Loucy (cell line): ENCODE measurements around the gene RAI1.

Experiments used
- H2AFZ ChIP-seq: fragments of 200-600 bp; sonication (generic); 2 replicates; pipeline ENCODE4 v1.6.0; 2016; ENCODE audit warnings: antibody characterized with exemption, mild to moderate bottlenecking, low read length, moderate library complexity
- H3F3A ChIP-seq: fragments of 200-600 bp; 2 replicates; pipeline ENCODE4 v1.6.0; 2016; ENCODE audit warnings: antibody characterized with exemption, low read depth, mild to moderate bottlenecking
- H3K27me3 ChIP-seq: fragments of 200-600 bp; sonication (generic); 2 replicates; pipeline ENCODE4 v1.6.1; 2014; ENCODE audit warnings: low read length, mild to moderate bottlenecking; ENCODE audit not compliant: insufficient read depth, poor library complexity, severe bottlenecking
- H3K36me3 ChIP-seq: fragments of 200-600 bp; sonication (generic); 2 replicates; pipeline ENCODE4 v1.6.1; 2016; ENCODE audit warnings: low read length; ENCODE audit not compliant: insufficient read depth
- H3K4me1 ChIP-seq: fragments of 200-600 bp; sonication (generic); 2 replicates; pipeline ENCODE4 v1.5.1; 2014; ENCODE audit warnings: low read length, mild to moderate bottlenecking; ENCODE audit not compliant: insufficient read depth, poor library complexity, severe bottlenecking
- H3K4me2 ChIP-seq: fragments of 200-600 bp; sonication (generic); 2 replicates; pipeline ENCODE4 v1.6.0; 2014; ENCODE audit warnings: antibody characterized with exemption, low read length, low read depth, mild to moderate bottlenecking; ENCODE audit not compliant: poor library complexity, severe bottlenecking
- H3K4me3 ChIP-seq: fragments of 200-600 bp; sonication (generic); 2 replicates; pipeline ENCODE4 v1.5.1; 2014; ENCODE audit warnings: low read length, mild to moderate bottlenecking, mixed read lengths; ENCODE audit not compliant: poor library complexity, severe bottlenecking
- H3K79me2 ChIP-seq: fragments of 200-600 bp; sonication (generic); 2 replicates; pipeline ENCODE4 v1.6.1; 2014; ENCODE audit warnings: low read length; ENCODE audit not compliant: insufficient read depth
- H3K9ac ChIP-seq: fragments of 200-600 bp; sonication (generic); 2 replicates; pipeline ENCODE4 v1.6.0; 2014; ENCODE audit warnings: mild to moderate bottlenecking, low read depth, low read length, moderate library complexity; ENCODE audit not compliant: poor library complexity, severe bottlenecking
- H3K9me2 ChIP-seq: fragments of 200-600 bp; sonication (generic); replicated peaks from 2 replicates; pipeline ENCODE4 v1.6.1; 2016; ENCODE audit warnings: low read depth, low read length, mixed read lengths
- H3K9me3 ChIP-seq: fragments of 200-600 bp; sonication (generic); 2 replicates; pipeline ENCODE4 v1.6.1; 2014; ENCODE audit warnings: mild to moderate bottlenecking, antibody characterized with exemption, low read length, low read depth; ENCODE audit not compliant: insufficient read depth
- H4K20me1 ChIP-seq: fragments of 200-600 bp; sonication (generic); 2 replicates; pipeline ENCODE4 v1.6.0; 2014; ENCODE audit warnings: antibody characterized with exemption, low read length, mild to moderate bottlenecking; ENCODE audit not compliant: insufficient read depth, poor library complexity, severe bottlenecking
- EZH2phosphoT487 ChIP-seq: fragments of 200-600 bp; IDR thresholded peaks from 2 replicates; pipeline ENCODE4 v1.6.1; 2018; ENCODE audit warnings: antibody characterized with exemption, mild to moderate bottlenecking, moderate library complexity, borderline replicate concordance
- TF ChIP-seq, protein P1 (sequence below): fragments of 200-600 bp; sonication (generic); conservative IDR thresholded peaks from 2 replicates; pipeline ENCODE4 v1.5.1; 2014; ENCODE audit warnings: mild to moderate bottlenecking, antibody characterized with exemption, low read length

Gene RAI1

DNA sequence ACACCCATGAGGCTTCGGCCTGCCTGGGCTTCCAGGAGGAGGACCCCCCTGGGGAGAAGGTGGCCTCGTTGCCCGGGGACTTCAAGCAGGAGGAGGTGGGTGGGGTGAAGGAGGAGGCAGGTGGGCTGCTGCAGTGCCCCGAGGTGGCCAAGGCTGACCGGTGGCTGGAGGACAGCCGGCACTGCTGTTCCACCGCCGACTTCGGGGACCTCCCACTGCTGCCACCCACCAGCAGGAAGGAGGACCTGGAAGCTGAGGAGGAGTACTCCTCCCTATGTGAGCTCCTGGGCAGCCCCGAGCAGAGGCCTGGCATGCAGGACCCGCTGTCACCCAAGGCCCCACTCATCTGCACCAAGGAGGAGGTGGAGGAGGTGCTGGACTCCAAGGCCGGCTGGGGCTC is 114.0 kb downstream of the RAI1 start:
- no peak overlapping the region for H3K9ac ChIP-seq
- no peaks in the 10 kb centered on the region for H3K9me3 ChIP-seq
- H3K27me3 ChIP-seq: no peaks in the 10 kb centered on the region
- peaks cover 66% of the 10 kb centered on the region; the same call in 1 of the 2 replicates for H3K36me3 ChIP-seq
- no peaks in the 10 kb centered on the region for H3K9me2 ChIP-seq
- TF ChIP-seq, protein P1, sequence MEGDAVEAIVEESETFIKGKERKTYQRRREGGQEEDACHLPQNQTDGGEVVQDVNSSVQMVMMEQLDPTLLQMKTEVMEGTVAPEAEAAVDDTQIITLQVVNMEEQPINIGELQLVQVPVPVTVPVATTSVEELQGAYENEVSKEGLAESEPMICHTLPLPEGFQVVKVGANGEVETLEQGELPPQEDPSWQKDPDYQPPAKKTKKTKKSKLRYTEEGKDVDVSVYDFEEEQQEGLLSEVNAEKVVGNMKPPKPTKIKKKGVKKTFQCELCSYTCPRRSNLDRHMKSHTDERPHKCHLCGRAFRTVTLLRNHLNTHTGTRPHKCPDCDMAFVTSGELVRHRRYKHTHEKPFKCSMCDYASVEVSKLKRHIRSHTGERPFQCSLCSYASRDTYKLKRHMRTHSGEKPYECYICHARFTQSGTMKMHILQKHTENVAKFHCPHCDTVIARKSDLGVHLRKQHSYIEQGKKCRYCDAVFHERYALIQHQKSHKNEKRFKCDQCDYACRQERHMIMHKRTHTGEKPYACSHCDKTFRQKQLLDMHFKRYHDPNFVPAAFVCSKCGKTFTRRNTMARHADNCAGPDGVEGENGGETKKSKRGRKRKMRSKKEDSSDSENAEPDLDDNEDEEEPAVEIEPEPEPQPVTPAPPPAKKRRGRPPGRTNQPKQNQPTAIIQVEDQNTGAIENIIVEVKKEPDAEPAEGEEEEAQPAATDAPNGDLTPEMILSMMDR: no peak
- TF ChIP-seq EZH2phosphoT487: no peak
- H4K20me1 ChIP-seq: peaks cover 48% of the 10 kb centered on the region
- peaks cover 28% of the 10 kb centered on the region for H3K79me2 ChIP-seq
- peaks cover 20% of the 10 kb centered on the region for H3K4me1 ChIP-seq
- no peak overlapping the region for H3K4me2 ChIP-seq
- H3F3A ChIP-seq: no peaks in the 10 kb centered on the region
- no peak overlapping the region for H2AFZ ChIP-seq
- H3K4me3 ChIP-seq: no peak overlapping the region

DNA sequence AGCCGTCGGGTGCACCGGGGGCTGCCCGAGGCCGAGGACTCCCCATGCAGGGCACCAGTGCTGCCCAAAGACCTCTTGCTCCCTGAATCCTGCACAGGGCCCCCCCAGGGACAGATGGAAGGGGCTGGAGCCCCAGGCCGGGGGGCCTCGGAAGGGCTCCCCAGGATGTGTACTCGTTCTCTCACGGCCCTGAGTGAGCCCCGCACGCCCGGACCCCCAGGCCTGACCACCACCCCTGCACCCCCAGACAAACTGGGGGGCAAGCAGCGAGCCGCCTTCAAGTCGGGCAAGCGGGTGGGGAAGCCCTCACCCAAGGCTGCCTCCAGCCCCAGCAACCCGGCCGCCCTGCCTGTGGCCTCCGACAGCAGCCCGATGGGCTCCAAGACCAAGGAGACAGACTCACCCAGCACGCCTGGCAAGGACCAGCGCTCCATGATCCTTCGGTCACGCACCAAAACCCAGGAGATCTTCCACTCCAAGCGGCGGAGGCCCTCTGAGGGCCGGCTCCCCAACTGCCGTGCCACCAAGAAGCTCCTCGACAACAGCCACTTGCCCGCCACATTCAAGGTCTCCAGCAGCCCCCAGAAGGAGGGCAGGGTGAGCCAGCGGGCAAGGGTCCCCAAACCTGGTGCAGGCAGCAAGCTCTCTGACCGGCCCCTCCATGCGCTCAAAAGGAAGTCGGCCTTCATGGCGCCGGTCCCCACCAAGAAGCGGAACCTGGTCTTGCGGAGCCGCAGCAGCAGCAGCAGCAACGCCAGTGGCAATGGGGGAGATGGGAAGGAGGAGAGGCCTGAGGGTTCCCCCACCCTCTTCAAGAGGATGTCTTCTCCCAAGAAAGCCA is 114.9 kb downstream of the RAI1 start:
- no peak overlapping the region for H3K4me3 ChIP-seq
- no peaks in the 10 kb centered on the region for H3K27me3 ChIP-seq
- no peaks in the 10 kb centered on the region for H3K9me3 ChIP-seq
- H3K79me2 ChIP-seq: peaks cover 19% of the 10 kb centered on the region
- TF ChIP-seq, protein P1: no peak
- TF ChIP-seq EZH2phosphoT487: no peak
- H3K36me3 ChIP-seq: peaks cover 68% of the 10 kb centered on the region; the same call in 1 of the 2 replicates
- no peaks in the 10 kb centered on the region for H3K9me2 ChIP-seq
- no peak overlapping the region for H2AFZ ChIP-seq
- H3K4me2 ChIP-seq: no peak overlapping the region
- H4K20me1 ChIP-seq: peaks cover 43% of the 10 kb centered on the region
- no peak overlapping the region for H3K9ac ChIP-seq
- H3F3A ChIP-seq: no peaks in the 10 kb centered on the region
- peaks cover 11% of the 10 kb centered on the region for H3K4me1 ChIP-seq

DNA sequence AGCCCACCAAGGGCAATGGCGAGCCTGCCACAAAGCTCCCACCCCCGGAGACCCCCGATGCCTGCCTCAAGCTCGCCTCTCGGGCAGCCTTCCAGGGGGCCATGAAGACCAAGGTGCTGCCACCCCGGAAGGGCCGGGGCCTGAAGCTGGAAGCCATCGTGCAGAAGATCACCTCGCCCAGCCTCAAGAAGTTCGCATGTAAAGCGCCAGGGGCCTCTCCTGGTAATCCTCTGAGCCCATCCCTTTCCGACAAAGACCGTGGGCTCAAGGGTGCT is 115.5 kb downstream of the RAI1 start:
- no peaks in the 10 kb centered on the region for H3K9me2 ChIP-seq
- no peak overlapping the region for H3K4me2 ChIP-seq
- no peaks in the 10 kb centered on the region for H3K27me3 ChIP-seq
- no peak overlapping the region for H3K4me3 ChIP-seq
- H3K9me3 ChIP-seq: no peaks in the 10 kb centered on the region
- no peaks in the 10 kb centered on the region for H3F3A ChIP-seq
- TF ChIP-seq EZH2phosphoT487: no peak
- TF ChIP-seq, protein P1: no peak
- no peak overlapping the region for H2AFZ ChIP-seq
- peaks cover 37% of the 10 kb centered on the region for H4K20me1 ChIP-seq
- H3K36me3 ChIP-seq: peaks cover 74% of the 10 kb centered on the region; the same call in 1 of the 2 replicates
- peaks cover 9% of the 10 kb centered on the region for H3K4me1 ChIP-seq
- no peak overlapping the region for H3K9ac ChIP-seq
- H3K79me2 ChIP-seq: peaks cover 14% of the 10 kb centered on the region; the same call in 1 of the 2 replicates
